Liver (tissue), 9 donors: ENCODE results near the gene CACNA1D. TPM values are rescaled to one million over a fixed set of nuclear protein-coding genes. Genes with fewer than 3 reads are reported as not detected.

Experiments used
- DNase-seq: peaks from one replicate; pipeline ENCODE4 v3.0.0-alpha.2; 2017; ENCODE audit warnings: low spot score
- H3K27ac ChIP-seq, 2 donors: one replicate each; pipeline ENCODE4 v1.7.0; 2013; ENCODE audit warnings: inconsistent platforms in 2 of 2, low read length in 2 of 2, control low read depth in 1 of 2, low read depth in 1 of 2, mild to moderate bottlenecking in 1 of 2
- H3K27me3 ChIP-seq, 4 donors: one replicate each; pipeline versions ENCODE4 v1.6.1 to v1.7.0; 2013; ENCODE audit warnings: low read length in 3 of 4, inconsistent platforms in 1 of 4, mild to moderate bottlenecking in 1 of 4, moderate library complexity in 1 of 4; ENCODE audit not compliant: control insufficient read depth in 4 of 4, insufficient read depth in 4 of 4
- H3K36me3 ChIP-seq, 4 donors: one replicate each; pipeline versions ENCODE4 v1.6.1 to v1.7.0; 2013; ENCODE audit warnings: low read length in 3 of 4, mild to moderate bottlenecking in 3 of 4, low read depth in 1 of 4, moderate library complexity in 1 of 4; ENCODE audit not compliant: control insufficient read depth in 4 of 4, insufficient read depth in 3 of 4
- H3K4me1 ChIP-seq, 4 donors: one replicate each; pipeline versions ENCODE4 v1.6.1 to v1.7.0; 2013; ENCODE audit warnings: low read length in 3 of 4, mild to moderate bottlenecking in 3 of 4, moderate library complexity in 1 of 4; ENCODE audit not compliant: control insufficient read depth in 4 of 4, insufficient read depth in 4 of 4
- H3K4me3 ChIP-seq, 3 donors: one replicate each; pipeline versions ENCODE4 v1.6.1 to v1.7.0; 2013; ENCODE audit warnings: low read length in 3 of 3, control low read depth in 1 of 3, low read depth in 1 of 3, mild to moderate bottlenecking in 1 of 3
- H3K9ac ChIP-seq, 2 donors: one replicate each; pipeline ENCODE4 v1.7.0; 2013; ENCODE audit warnings: low read length in 2 of 2, mild to moderate bottlenecking in 2 of 2, moderate library complexity in 2 of 2, control low read depth in 1 of 2, low read depth in 1 of 2
- H3K9me3 ChIP-seq, 4 donors: one replicate each; pipeline versions ENCODE4 v1.6.1 to v1.7.0; 2013; ENCODE audit warnings: low read length in 3 of 4; ENCODE audit not compliant: control insufficient read depth in 4 of 4
- CTCF ChIP-seq: fragments of 150-350 bp; IDR thresholded peaks from 2 replicates; pipeline ENCODE4 v1.5.1; 2017; ENCODE audit warnings: improper control_type of control experiment, low read depth, low read length; ENCODE audit not compliant: missing input control
- HNF4G ChIP-seq: IDR thresholded peaks from 2 replicates; pipeline ENCODE4 v1.6.1; 2016; ENCODE audit warnings: antibody characterized with exemption
- NR2F2 ChIP-seq: IDR thresholded peaks from 2 replicates; pipeline ENCODE4 v1.6.1; 2016; ENCODE audit warnings: antibody characterized with exemption
- RAD21 ChIP-seq, 2 donors: IDR thresholded peaks; 2 replicates each; pipeline ENCODE4 v1.6.1; 2016; ENCODE audit warnings: antibody characterized with exemption in 2 of 2, mild to moderate bottlenecking in 2 of 2
- REST ChIP-seq: IDR thresholded peaks from 2 replicates; pipeline ENCODE4 v1.6.1; 2016; ENCODE audit warnings: antibody characterized with exemption, mild to moderate bottlenecking
- RXRA ChIP-seq, 2 donors: IDR thresholded peaks; 2 replicates each; pipeline ENCODE4 v1.6.1; 2017 to 2018; ENCODE audit warnings: antibody characterized with exemption in 2 of 2, mild to moderate bottlenecking in 1 of 2
- SP1 ChIP-seq: IDR thresholded peaks from 2 replicates; pipeline ENCODE4 v1.6.1; 2018; ENCODE audit warnings: antibody characterized with exemption, mild to moderate bottlenecking
- YY1 ChIP-seq: IDR thresholded peaks from 2 replicates; pipeline ENCODE4 v1.6.1; 2016; ENCODE audit warnings: antibody characterized with exemption, mild to moderate bottlenecking
- WGBS: extraction: QIAGEN DNeasy Blood & Tissue Kit; methylation state at CpG from one replicate; pipeline ENCODE4 v1.1.7; 2013; 5-methylcytosine and 5-hydroxymethylcytosine counted together
- polyA plus RNA-seq, 2 donors: library from polyadenylated mRNA; stranded (reverse) in 1 of 2; unstranded in 1 of 2; fragments of 200-250 nt in 1 of 2; fragments of >200 nt in 1 of 2; fragmentation: Nextera tagmentation in 1 of 2; extraction: Ambion mirVana in 1 of 2; gene quantifications; one replicate each; pipeline versions ENCODE4 v1.2.1 to v1.2.3, GENCODE V29; 2013 to 2015
- total RNA-seq, 2 donors: library from RNA; depleted of rRNA; stranded (reverse); fragments of >200 nt; gene quantifications; one replicate each; pipeline ENCODE4 v1.2.3, GENCODE V29; 2014
- TF ChIP-seq, protein P1 (sequence below): IDR thresholded peaks from 2 replicates; pipeline ENCODE4 v1.6.1; 2016; ENCODE audit warnings: antibody characterized with exemption
- donor health status: healthy.
- donor health status: healthy.
- donor health status: healthy.
- donor health status: healthy.
- donor health status: healthy.

Gene CACNA1D
- total and polyA plus RNA-seq, 4 donors, result 1.8 to 18.9 (median 3.4) TPM

- WGBS, result 84% methylated on average over 4 of the region's 4 CpGs
- Histone ChIP-seq H3K4me1 (no peaks in the 10 kb centered on the region), H3K36me3 (peaks cover 3 to 22% (median 13%) of the 10 kb centered on the region in 4 donors)
Measured at GRCh38 chr3:53812434-53812833, 318.0 kb downstream of the CACNA1D start.

DNA sequence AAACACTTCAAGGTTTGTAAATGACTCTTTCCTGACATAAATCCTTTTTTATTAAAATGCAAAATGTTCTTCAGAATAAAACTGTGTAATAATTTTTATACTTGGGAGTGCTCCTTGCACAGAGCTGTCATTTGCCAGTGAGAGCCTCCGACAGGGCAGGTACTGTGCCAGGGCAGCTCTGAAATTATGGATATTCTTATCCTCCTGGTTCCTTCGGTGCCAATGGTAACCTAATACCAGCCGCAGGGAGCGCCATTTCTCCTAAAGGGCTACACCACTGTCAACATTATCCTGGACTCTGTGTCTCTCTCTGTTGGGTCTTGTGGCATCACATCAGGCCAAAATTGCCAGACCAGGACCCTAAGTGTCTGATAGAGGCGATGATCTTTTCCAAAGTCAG is 318.8 kb downstream of the CACNA1D start:
- DNase-seq, result no peak
- H3K36me3 ChIP-seq, result peaks cover 8 to 29% (median 19%) of the 10 kb centered on the region in 4 donors

More at GRCh38 chr3:53812434-53812833, 318.0 kb downstream of the CACNA1D start:
- no peak overlapping the region for H3K27ac ChIP-seq
- H3K9me3 ChIP-seq, result no peaks in the 10 kb centered on the region
- no peak for DNase-seq
- H3K9ac ChIP-seq, result no peak overlapping the region
- TF ChIP-seq SP1 (no peak), RXRA (IDR thresholded peaks at IDR 0.05) (no peak), YY1 (no peak), CTCF (peak; percentile 22), HNF4G (no peak), RAD21 (IDR thresholded peaks at IDR 0.05) (peak in 1 of 2 donors; percentile 11)
- H3K4me3 ChIP-seq, result no peak overlapping the region
- H3K27me3 ChIP-seq, result no peaks in the 10 kb centered on the region

More for the DNA sequence above, 318.8 kb downstream of the CACNA1D start:
- no peak overlapping the region for H3K9ac ChIP-seq
- no peak overlapping the region for H3K4me3 ChIP-seq
- TF ChIP-seq NR2F2 (no peak), SP1 (no peak), YY1 (no peak), RAD21 (IDR thresholded peaks at IDR 0.05) (no peak), HNF4G (no peak), REST (no peak)
- TF ChIP-seq, protein P1, sequence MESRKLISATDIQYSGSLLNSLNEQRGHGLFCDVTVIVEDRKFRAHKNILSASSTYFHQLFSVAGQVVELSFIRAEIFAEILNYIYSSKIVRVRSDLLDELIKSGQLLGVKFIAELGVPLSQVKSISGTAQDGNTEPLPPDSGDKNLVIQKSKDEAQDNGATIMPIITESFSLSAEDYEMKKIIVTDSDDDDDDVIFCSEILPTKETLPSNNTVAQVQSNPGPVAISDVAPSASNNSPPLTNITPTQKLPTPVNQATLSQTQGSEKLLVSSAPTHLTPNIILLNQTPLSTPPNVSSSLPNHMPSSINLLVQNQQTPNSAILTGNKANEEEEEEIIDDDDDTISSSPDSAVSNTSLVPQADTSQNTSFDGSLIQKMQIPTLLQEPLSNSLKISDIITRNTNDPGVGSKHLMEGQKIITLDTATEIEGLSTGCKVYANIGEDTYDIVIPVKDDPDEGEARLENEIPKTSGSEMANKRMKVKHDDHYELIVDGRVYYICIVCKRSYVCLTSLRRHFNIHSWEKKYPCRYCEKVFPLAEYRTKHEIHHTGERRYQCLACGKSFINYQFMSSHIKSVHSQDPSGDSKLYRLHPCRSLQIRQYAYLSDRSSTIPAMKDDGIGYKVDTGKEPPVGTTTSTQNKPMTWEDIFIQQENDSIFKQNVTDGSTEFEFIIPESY, result no peak
- H3K27ac ChIP-seq, result no peak overlapping the region
- 93% methylated on average over 5 of the region's 5 CpGs for WGBS
- H3K27me3 ChIP-seq, result no peaks in the 10 kb centered on the region
- no peaks in the 10 kb centered on the region for H3K4me1 ChIP-seq
- no peaks in the 10 kb centered on the region for H3K9me3 ChIP-seq
